Activated naive CD4-positive, alpha-beta T cell treated with anti-CD3 and anti-CD28 coated beads for 36 hours (primary cell): Measurements from ENCODE around the gene C10orf88. TPM values are rescaled to one million over a fixed set of nuclear protein-coding genes. Genes with fewer than 3 reads are reported as not detected.

Source experiments
- CTCF ChIA-PET: fragments of 350-600 bp; sonication (Branson Sonifier 250); formaldehyde crosslinking; loops from one replicate; lab custom pipeline; 2021; ENCODE audit warnings: antibody characterized with exemption; lab: Charles Lee
- DNase-seq: peaks from one replicate; pipeline ENCODE4 v3.0.0-alpha.2; 2020
- H3K27ac Mint-ChIP-seq: one replicate; pipeline ENCODE4 v1.8.0; 2021; ENCODE audit warnings: mild to moderate bottlenecking, mixed read lengths
- H3K27me3 Mint-ChIP-seq: one replicate; pipeline ENCODE4 v1.8.0; 2021; ENCODE audit warnings: low read depth, mixed read lengths
- H3K36me3 Mint-ChIP-seq: one replicate; pipeline ENCODE4 v1.8.0; 2021; ENCODE audit warnings: low read depth, mixed read lengths
- H3K4me1 Mint-ChIP-seq: one replicate; pipeline ENCODE4 v1.8.0; 2021; ENCODE audit warnings: low read depth, mixed read lengths
- H3K4me3 Mint-ChIP-seq: one replicate; pipeline ENCODE4 v1.8.0; 2021; ENCODE audit warnings: mild to moderate bottlenecking, moderate library complexity, mixed read lengths
- H3K9me3 Mint-ChIP-seq: one replicate; pipeline ENCODE4 v1.8.0; 2021; ENCODE audit warnings: mixed read lengths
- intact Hi-C: fragments of 100-400 bp; cut with micrococcal nuclease; formaldehyde crosslinking; loops from one replicate; pipeline ENCODE4 v1.15.1; 2023
- total RNA-seq, 2 experiments: library from RNA; stranded (reverse); gene quantifications; one replicate each; pipeline ENCODE4 v1.2.3, GENCODE V29; 2021

Gene C10orf88, protein sequence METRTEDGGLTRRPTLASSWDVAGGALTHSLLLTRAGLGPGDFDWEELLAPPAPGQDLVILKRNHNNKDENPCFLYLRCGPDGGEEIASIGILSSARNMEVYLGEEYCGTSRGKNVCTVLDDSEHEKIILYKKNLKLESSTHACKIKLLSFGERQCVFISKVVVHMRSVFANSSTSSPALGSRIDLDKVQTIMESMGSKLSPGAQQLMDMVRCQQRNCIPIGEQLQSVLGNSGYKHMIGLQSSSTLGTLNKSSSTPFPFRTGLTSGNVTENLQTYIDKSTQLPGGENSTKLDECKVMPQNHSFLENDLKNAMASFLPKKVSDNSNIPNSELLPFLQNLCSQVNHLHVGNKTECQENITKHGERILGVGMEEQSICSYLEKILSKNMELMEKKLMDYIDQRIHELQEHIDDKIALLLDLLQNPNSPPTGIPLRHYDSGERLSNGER
- total RNA-seq, result 1 to 10 TPM; 4.2 to 5.2 TPM

DNA sequence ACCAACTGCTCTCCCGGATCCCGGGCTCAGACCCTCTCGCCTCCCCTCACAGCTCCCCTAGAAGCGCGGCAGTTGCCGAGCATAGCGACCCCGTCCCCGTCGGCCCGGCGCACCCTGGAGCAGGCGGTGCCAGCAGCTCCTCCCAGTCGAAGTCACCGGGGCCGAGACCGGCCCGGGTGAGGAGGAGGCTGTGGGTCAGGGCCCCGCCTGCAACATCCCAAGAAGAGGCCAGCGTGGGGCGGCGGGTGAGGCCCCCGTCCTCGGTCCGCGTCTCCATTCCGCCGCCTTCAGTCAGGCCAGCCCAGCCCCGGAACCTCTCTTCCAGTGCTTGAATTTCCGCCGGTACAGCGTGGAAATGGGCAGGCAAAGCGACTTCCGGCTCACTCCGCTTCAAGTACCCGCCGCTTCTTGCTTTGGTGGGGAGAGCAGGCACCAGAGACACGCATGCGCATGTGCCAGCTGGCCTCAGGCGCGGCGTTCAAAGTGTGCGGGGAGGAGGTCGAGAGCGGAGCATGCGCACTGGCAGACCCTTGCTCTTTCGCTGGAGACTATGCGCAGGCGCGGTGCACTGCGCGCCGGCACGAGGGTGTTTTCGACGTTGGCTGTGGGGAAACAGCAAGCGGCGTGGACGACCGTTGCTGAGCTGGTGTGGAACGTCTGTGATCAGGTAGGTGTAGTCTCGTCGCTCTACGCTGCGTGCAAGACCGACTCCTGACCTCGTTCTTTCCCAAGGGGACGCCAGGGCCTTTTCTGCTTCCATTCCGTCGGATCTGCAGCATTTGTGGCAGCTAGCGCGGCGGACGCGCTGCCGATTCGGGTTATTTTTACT is at the start of gene C10orf88:
C10orf88 (minus strand) TSS at position 326 of the 829 bp plus-strand sequence; CDS start at position 277, 49 bp downstream.
- H3K36me3 Mint-ChIP-seq, result peaks cover 11% of the 10 kb centered on the region
- intact Hi-C loops, result loop anchor here (1.0 to 10.0 kb wide), 7 partner anchors 26 to 1027 kb away; partner anchors contain the start of genes ATE1, BUB3, FAM24B and HMX3

DNA sequence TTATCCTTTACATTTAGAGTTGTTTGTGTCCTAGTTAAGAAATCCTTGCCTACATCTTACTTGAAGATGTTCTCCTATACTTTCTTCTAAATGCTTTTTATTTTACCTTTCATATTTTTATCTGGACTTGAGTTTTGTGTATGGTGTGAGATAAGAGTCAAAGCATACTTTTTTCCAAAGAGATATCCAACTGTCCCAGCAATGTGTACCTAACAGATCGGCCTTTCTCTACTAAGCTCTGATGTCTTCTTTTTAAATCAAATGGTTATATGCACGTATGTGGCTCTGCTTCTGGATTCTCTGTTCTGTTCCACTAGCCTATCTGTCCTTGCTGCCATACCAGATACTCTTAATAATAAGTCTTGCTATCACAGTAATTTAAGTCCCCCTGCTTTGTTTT is 47.3 kb upstream of the C10orf88 start:
- CTCF ChIA-PET, result interaction anchor here (0.6 kb wide), 1 partner anchor 183 kb away, joined by 3 read pairs; no protein-coding TSS in a partner anchor
- Mint-ChIP-seq H3K4me3 (no peak overlapping the region), H3K27ac (peak overlapping the region; percentile 56), H3K27me3 (no peaks in the 10 kb centered on the region), H3K4me1 (peaks cover 39% of the 10 kb centered on the region), H3K9me3 (no peaks in the 10 kb centered on the region), H3K36me3 (peaks cover 17% of the 10 kb centered on the region)
- no peak for DNase-seq
- intact Hi-C loops, result no loop called here

More for the DNA sequence above, at the start of gene C10orf88:
- H3K27ac Mint-ChIP-seq, result peak within 1 kb of the TSS; percentile 82
- H3K9me3 Mint-ChIP-seq, result no peaks in the 10 kb centered on the region
- peak; percentile 97 for DNase-seq
- CTCF ChIA-PET, result no interaction called here
- peaks cover 28% of the 10 kb centered on the region for H3K4me1 Mint-ChIP-seq
- no peaks in the 10 kb centered on the region for H3K27me3 Mint-ChIP-seq
- H3K4me3 Mint-ChIP-seq, result peak within 1 kb of the TSS; percentile 81

DNA sequence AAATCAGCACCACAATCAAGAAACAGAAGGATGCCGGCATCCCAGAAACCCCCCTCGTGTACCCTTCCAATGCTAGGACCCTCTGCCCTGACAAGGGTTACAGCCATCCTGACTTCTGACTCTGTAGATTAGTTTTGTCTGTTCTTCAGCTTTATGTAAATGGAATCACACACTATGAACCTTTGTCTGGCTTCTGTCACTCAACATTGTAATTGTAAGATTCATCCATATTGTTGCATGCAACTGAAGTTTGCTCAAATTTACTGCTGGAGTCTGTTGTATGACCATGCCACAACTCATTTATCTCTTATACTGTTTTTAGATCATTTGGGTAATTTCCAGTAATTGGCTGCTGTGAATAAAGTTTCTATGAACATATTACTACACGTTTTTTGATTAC is 46.1 kb upstream of the C10orf88 start:
- Mint-ChIP-seq H3K27ac (peak overlapping the region; percentile 37), H3K9me3 (no peaks in the 10 kb centered on the region), H3K27me3 (no peaks in the 10 kb centered on the region), H3K36me3 (peaks cover 20% of the 10 kb centered on the region), H3K4me3 (no peak overlapping the region), H3K4me1 (peaks cover 29% of the 10 kb centered on the region)
- CTCF ChIA-PET, result interaction anchor here (1.3 to 1.6 kb wide), 2 partner anchors 19 to 22 kb away, joined by 4 to 7 read pairs; no protein-coding TSS in a partner anchor
- intact Hi-C loops, result no loop called here
- DNase-seq, result no peak

DNA sequence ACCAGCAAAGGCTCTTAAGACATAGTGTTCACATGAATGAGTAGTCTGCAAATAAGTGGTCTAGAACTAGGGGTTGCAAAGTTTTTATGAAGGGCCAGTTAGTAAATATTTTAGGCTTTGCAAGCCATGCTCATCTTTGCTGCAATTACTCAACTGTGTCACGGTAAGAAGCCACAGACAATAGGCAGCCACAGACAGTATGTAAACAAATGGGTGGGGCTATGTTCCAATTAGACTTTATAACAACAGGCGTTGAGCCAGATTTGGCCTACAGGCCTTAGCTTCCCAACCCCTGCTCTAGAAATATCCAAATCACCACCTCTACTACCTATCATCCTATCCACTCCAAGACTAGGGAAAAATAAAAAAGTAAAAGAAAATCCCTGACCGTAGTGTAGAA is 45.3 kb upstream of the C10orf88 start:
- CTCF ChIA-PET, result interaction anchor here (1.3 to 1.6 kb wide), 3 partner anchors 9 to 23 kb away, joined by 3 to 7 read pairs (median 4); no protein-coding TSS in a partner anchor
- H3K4me1 Mint-ChIP-seq, result peaks cover 25% of the 10 kb centered on the region
- no peaks in the 10 kb centered on the region for H3K27me3 Mint-ChIP-seq
- no peak overlapping the region for H3K4me3 Mint-ChIP-seq
- intact Hi-C loops, result no loop called here
- H3K27ac Mint-ChIP-seq, result no peak overlapping the region
- DNase-seq, result no peak
- peaks cover 24% of the 10 kb centered on the region for H3K36me3 Mint-ChIP-seq
- H3K9me3 Mint-ChIP-seq, result no peaks in the 10 kb centered on the region

DNA sequence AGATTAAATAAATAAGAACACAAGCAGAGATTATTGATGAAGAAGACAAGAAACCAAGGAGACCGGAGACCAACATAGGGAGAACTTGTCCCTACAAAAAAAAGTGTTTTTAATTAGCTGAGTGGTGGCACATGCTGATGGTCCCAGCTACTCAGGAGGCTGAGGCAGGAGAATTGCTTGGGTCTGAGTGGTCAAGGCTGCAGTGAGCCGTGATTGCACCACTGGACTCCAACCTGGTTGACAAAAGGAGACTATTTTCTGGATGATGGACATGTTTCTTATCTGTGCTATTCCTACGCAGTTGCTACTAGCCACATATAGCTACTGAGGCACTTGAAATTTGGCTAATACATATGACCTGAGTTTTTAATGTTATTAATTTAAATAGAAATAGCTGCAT is 44.9 kb upstream of the C10orf88 start:
- no peak overlapping the region for H3K27ac Mint-ChIP-seq
- DNase-seq, result no peak
- intact Hi-C loops, result no loop called here
- H3K27me3 Mint-ChIP-seq, result no peaks in the 10 kb centered on the region
- peaks cover 28% of the 10 kb centered on the region for H3K36me3 Mint-ChIP-seq
- peaks cover 25% of the 10 kb centered on the region for H3K4me1 Mint-ChIP-seq
- H3K9me3 Mint-ChIP-seq, result no peaks in the 10 kb centered on the region
- no peak overlapping the region for H3K4me3 Mint-ChIP-seq
- CTCF ChIA-PET, result interaction anchor here (1.3 to 1.6 kb wide), 3 partner anchors 9 to 23 kb away, joined by 3 to 7 read pairs (median 4); no protein-coding TSS in a partner anchor

DNA sequence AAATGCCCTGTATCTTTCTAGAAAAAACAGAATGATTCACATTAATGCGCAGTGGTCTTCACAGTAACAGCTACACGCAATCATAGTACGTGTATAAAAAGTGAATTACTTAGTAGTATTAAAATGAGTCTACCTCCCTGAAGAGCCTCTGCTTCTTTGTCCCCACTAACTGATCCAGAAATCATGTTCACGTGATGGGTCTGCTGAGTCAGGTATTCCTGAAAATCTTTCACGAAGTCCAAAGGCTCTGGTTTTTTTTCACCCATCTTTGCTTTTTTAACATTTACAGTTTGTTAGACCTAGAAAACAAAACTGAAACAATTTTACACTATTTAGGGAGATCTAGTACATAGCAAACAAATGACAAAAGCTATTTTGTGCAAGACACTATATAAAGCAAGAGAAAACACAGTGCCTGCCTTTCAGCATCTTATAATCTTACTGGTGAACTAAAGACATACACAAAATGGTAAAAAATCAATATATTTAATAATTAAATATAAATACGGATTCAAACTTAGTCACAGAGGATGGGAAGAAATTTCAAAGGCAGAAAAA is 44.4 kb upstream of the C10orf88 start:
- Mint-ChIP-seq H3K27me3 (no peaks in the 10 kb centered on the region), H3K9me3 (no peaks in the 10 kb centered on the region), H3K27ac (no peak overlapping the region), H3K36me3 (peaks cover 30% of the 10 kb centered on the region), H3K4me3 (no peak overlapping the region), H3K4me1 (peaks cover 21% of the 10 kb centered on the region)
- intact Hi-C loops, result no loop called here
- DNase-seq, result no peak
- CTCF ChIA-PET, result interaction anchor here (1.3 to 1.6 kb wide), 2 partner anchors 8 to 17 kb away, joined by 3 to 7 read pairs; no protein-coding TSS in a partner anchor

DNA sequence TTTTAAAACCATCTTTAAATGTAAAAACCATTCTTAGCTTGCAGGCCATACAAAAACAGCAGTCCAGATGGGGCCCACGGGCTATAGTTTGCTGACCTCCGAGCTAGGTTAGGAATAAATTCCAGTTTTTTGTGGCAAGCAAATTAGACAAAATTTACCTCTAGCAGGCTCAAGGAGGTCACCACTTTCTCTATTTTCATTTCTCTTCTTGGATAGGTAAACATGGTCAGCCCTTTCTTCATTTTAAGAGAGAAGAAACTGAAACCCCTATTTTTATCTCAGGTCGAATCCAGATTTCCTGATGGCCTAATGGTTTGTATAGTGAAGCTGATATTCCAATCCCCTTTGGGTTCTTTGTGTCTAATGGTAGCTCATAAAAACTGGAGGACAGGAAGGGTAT is 43.8 kb upstream of the C10orf88 start:
- Mint-ChIP-seq H3K27me3 (no peaks in the 10 kb centered on the region), H3K9me3 (no peaks in the 10 kb centered on the region), H3K4me3 (no peak overlapping the region), H3K4me1 (peaks cover 21% of the 10 kb centered on the region), H3K36me3 (peaks cover 31% of the 10 kb centered on the region), H3K27ac (no peak overlapping the region)
- DNase-seq, result no peak
- intact Hi-C loops, result no loop called here
- CTCF ChIA-PET, result no interaction called here

DNA sequence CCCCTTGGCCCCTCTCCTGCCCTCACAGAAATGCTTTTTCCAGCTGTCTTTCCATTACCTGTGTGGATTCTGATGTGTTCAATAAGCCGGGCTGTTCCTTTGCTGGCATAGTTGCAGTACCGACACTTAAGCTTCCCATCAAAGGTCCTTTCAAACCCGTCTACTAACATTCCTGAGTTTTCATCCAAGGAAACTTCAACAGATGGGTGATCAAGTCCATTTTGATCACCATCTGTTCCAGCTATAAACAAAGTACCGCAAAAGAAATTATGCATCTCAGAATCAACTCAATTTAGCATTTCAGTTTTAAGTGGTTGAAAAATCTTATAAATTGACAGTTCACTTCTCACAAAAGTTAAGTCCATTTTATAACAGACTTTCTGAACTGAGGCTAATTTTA is 41.9 kb upstream of the C10orf88 start:
- intact Hi-C loops, result no loop called here
- DNase-seq, result no peak
- Mint-ChIP-seq H3K27ac (no peak overlapping the region), H3K27me3 (no peaks in the 10 kb centered on the region), H3K36me3 (peaks cover 26% of the 10 kb centered on the region), H3K9me3 (no peaks in the 10 kb centered on the region), H3K4me3 (no peak overlapping the region), H3K4me1 (peaks cover 14% of the 10 kb centered on the region)
- CTCF ChIA-PET, result no interaction called here

DNA sequence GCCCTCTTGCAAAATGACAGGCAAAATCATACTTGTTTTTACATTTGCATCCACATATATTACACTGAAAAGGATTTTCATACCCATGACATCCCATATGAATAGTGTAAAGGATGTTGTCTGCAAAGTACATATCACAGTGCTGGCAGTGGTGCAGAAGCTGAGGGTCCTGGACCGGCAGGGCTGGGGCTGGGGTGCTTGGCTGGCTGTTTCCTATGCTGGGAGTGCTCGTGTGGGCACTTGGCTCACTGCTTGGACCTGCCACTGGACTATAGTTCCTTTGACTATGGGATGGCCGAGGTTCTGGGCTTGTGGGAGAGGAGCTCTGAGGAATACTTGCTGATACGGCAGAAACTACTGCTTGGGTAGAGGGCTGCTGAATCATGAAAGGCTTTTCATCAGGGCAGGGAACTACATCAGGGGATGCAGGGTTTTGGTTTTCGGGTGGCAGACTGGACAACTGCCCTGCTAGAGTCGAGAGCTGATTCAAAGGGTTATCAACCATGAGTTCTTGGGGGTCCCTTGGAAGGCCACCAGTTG is 39.8 kb upstream of the C10orf88 start:
- no peak overlapping the region for H3K27ac Mint-ChIP-seq
- DNase-seq, result no peak
- intact Hi-C loops, result no loop called here
- no peaks in the 10 kb centered on the region for H3K4me1 Mint-ChIP-seq
- peaks cover 26% of the 10 kb centered on the region for H3K36me3 Mint-ChIP-seq
- H3K27me3 Mint-ChIP-seq, result no peaks in the 10 kb centered on the region
- H3K4me3 Mint-ChIP-seq, result no peak overlapping the region
- H3K9me3 Mint-ChIP-seq, result no peaks in the 10 kb centered on the region
- CTCF ChIA-PET, result no interaction called here

DNA sequence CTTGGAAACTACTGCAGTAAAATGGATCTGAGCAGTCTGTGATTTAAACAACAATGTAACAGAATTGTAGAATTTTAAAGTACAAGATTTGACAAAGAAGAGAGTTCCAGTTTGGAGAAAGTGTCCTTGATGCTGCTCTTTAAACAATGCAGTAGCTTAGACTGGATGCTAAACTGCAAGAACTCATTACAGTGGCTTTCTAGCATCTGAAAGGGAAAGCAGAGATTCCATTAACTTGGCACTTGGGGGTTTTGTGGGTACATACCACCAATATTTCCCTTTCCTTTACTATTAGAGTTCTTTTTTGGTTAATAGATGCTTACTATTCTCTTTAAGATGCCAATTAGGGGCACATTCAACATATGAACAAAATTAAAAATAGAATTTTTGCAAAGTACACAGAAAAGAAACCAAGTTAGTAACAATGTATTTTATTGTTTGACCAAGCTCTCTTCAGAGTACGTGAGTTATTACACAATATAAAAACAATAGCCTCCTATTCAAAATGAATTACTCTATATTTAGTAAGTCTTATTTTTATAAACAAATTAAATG is 38.1 kb upstream of the C10orf88 start:
- DNase-seq, result no peak
- Mint-ChIP-seq H3K36me3 (peaks cover 21% of the 10 kb centered on the region), H3K9me3 (no peaks in the 10 kb centered on the region), H3K4me3 (no peak overlapping the region), H3K27me3 (no peaks in the 10 kb centered on the region), H3K4me1 (no peaks in the 10 kb centered on the region), H3K27ac (no peak overlapping the region)
- intact Hi-C loops, result no loop called here
- CTCF ChIA-PET, result interaction anchor here (1.5 kb wide), 1 partner anchor 11 kb away, joined by 3 read pairs; no protein-coding TSS in a partner anchor

DNA sequence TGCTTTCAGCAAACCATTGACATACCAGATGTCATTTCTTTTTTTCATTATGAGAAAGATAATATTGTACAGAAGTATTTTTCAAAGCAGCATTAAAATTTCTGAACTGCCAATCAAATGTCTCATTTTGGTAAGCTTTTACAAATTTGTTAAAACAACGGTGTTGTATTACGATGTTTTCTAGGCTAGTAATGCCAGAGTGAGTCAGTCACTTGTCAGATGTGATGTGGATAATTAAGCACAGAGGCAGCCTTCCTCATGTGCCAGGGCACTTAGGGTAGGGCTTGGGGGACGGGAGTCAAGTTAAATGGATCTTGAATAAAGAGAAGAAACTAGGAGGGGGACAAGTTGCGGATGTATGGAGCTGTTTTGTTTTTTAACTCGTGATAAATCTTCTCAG is 36.3 kb upstream of the C10orf88 start:
- intact Hi-C loops, result no loop called here
- Mint-ChIP-seq H3K36me3 (peaks cover 18% of the 10 kb centered on the region), H3K27me3 (no peaks in the 10 kb centered on the region), H3K4me1 (no peaks in the 10 kb centered on the region), H3K27ac (no peak overlapping the region), H3K4me3 (no peak overlapping the region), H3K9me3 (no peaks in the 10 kb centered on the region)
- CTCF ChIA-PET, result interaction anchor here (1.3 kb wide), 2 partner anchors 9 kb away, joined by 3 read pairs; no protein-coding TSS in a partner anchor
- DNase-seq, result no peak
